OCI-LY1 (cell line): ENCODE measurements around the gene TCP11L2.
"Not testable (repeated sequence)": the region's sequence is repeated elsewhere in the genome, so short reads cannot be mapped to it uniquely, and the experiment has no call there.

ENCODE experiments used
- H2AFZ ChIP-seq: fragments of 200-600 bp; sonication (generic), shearing (Covaris generic); 2 replicates; pipeline ENCODE4 v1.6.0; 2014; ENCODE audit warnings: antibody characterized with exemption, mild to moderate bottlenecking, low read length
- H3F3A ChIP-seq: fragments of 200-600 bp; sonication (generic), shearing (Covaris generic); 2 replicates; pipeline ENCODE4 v1.6.0; 2014; ENCODE audit warnings: mild to moderate bottlenecking, antibody characterized with exemption, low read length, moderate library complexity; ENCODE audit not compliant: insufficient read depth
- H3K27ac ChIP-seq: fragments of 200-600 bp; sonication (generic); 2 replicates; pipeline ENCODE4 v1.5.1; 2014; ENCODE audit warnings: low read length, mixed run types, mild to moderate bottlenecking, low read depth; ENCODE audit not compliant: poor library complexity, severe bottlenecking
- H3K27me3 ChIP-seq: fragments of 200-600 bp; sonication (generic); 2 replicates; pipeline ENCODE4 v1.6.0; 2014; ENCODE audit warnings: antibody characterized with exemption, mild to moderate bottlenecking, low read length, moderate library complexity; ENCODE audit not compliant: insufficient read depth
- H3K36me3 ChIP-seq: fragments of 200-600 bp; sonication (generic); 2 replicates; pipeline ENCODE4 v1.6.1; 2014; ENCODE audit warnings: mild to moderate bottlenecking, antibody characterized with exemption, low read length, moderate library complexity, mixed read lengths; ENCODE audit not compliant: insufficient read depth
- H3K4me1 ChIP-seq: fragments of 200-600 bp; sonication (generic); 2 replicates; pipeline ENCODE4 v1.5.1; 2014; ENCODE audit warnings: mild to moderate bottlenecking, low read length, moderate library complexity; ENCODE audit not compliant: insufficient read depth, severe bottlenecking
- H3K4me2 ChIP-seq: fragments of 200-600 bp; sonication (generic), shearing (Covaris generic); 2 replicates; pipeline ENCODE4 v1.6.1; 2014; ENCODE audit warnings: low read length
- H3K4me3 ChIP-seq: fragments of 200-600 bp; sonication (generic); 2 replicates; pipeline ENCODE4 v1.5.1; 2014; ENCODE audit warnings: low read length, low read depth, mild to moderate bottlenecking, mixed read lengths; ENCODE audit not compliant: poor library complexity, severe bottlenecking
- H3K79me2 ChIP-seq: fragments of 200-600 bp; shearing (Covaris generic); 2 replicates; pipeline ENCODE4 v1.6.1; 2016; ENCODE audit warnings: mixed run types, low read length, mixed read lengths; ENCODE audit not compliant: insufficient read depth
- H3K9ac ChIP-seq: fragments of 200-600 bp; sonication (generic), shearing (Covaris generic); 2 replicates; pipeline ENCODE4 v1.6.1; 2014; ENCODE audit warnings: mild to moderate bottlenecking, low read length, mixed read lengths
- H3K9me2 ChIP-seq: fragments of 200-600 bp; sonication (generic), shearing (Covaris generic); 2 replicates; pipeline ENCODE4 v1.6.1; 2014; ENCODE audit warnings: low read depth, mild to moderate bottlenecking, low read length, mixed read lengths
- H3K9me3 ChIP-seq: fragments of 200-600 bp; shearing (Covaris generic); 2 replicates; pipeline ENCODE4 v1.6.1; 2014; ENCODE audit warnings: low read length, mixed read lengths
- H4K20me1 ChIP-seq: fragments of 200-600 bp; sonication (generic), shearing (Covaris generic); 2 replicates; pipeline ENCODE4 v1.6.0; 2016; ENCODE audit warnings: mild to moderate bottlenecking, low read length; ENCODE audit not compliant: insufficient read depth
- CTCF ChIP-seq: fragments of 200-600 bp; sonication (generic), shearing (Covaris generic); IDR thresholded peaks from 2 replicates; pipeline ENCODE4 v1.5.1; 2017; ENCODE audit warnings: mild to moderate bottlenecking, antibody characterized with exemption, low read length, moderate library complexity, mixed read lengths
- EZH2 ChIP-seq: fragments of 200-600 bp; sonication (generic), shearing (Covaris generic); IDR thresholded peaks from 2 replicates; pipeline ENCODE4 v1.8.0; 2017; ENCODE audit warnings: borderline replicate concordance, mixed run types, mild to moderate bottlenecking, antibody characterized with exemption, low read length, moderate library complexity, mixed read lengths

Gene TCP11L2

GRCh38 chr12:106285982-106286381 is 16.6 kb upstream of the TCP11L2 start:
- Histone ChIP-seq H3K79me2 (no peaks in the 10 kb centered on the region), H3K27me3 (no peaks in the 10 kb centered on the region), H3F3A (no peaks in the 10 kb centered on the region), H3K4me2 (peak overlapping the region; percentile 20; the same call in 1 of the 2 replicates), H3K4me1 (peaks cover 35% of the 10 kb centered on the region), H3K9me2 (no peaks in the 10 kb centered on the region), H3K36me3 (no peaks in the 10 kb centered on the region), H3K9ac (no peak overlapping the region), H2AFZ (no peak overlapping the region), H3K4me3 (no peak overlapping the region), H4K20me1 (no peaks in the 10 kb centered on the region), H3K27ac (no peak overlapping the region), H3K9me3 (no peaks in the 10 kb centered on the region)
- no peak for TF ChIP-seq EZH2
- no peak for TF ChIP-seq CTCF

- not testable (repeated sequence) for H3K4me3 ChIP-seq, H3K27ac ChIP-seq, H4K20me1 ChIP-seq, H3K9me2 ChIP-seq, H3K27me3 ChIP-seq, H3F3A ChIP-seq, H3K9ac ChIP-seq, H3K36me3 ChIP-seq, H2AFZ ChIP-seq, H3K4me2 ChIP-seq, H3K9me3 ChIP-seq, H3K79me2 ChIP-seq
- peaks cover 38% of the 10 kb centered on the region for H3K4me1 ChIP-seq
Measured at GRCh38 chr12:106286576-106287162, 15.9 kb upstream of the TCP11L2 start.

- Histone ChIP-seq H3K36me3 (no peaks in the 10 kb centered on the region), H3K4me3 (no peak overlapping the region), H3K27me3 (no peaks in the 10 kb centered on the region), H3K27ac (no peak overlapping the region), H3K9me3 (no peaks in the 10 kb centered on the region), H3K79me2 (no peaks in the 10 kb centered on the region), H2AFZ (no peak overlapping the region), H3F3A (no peaks in the 10 kb centered on the region), H3K9ac (no peak overlapping the region), H3K4me1 (peaks cover 41% of the 10 kb centered on the region), H3K4me2 (no peak overlapping the region), H3K9me2 (no peaks in the 10 kb centered on the region), H4K20me1 (no peaks in the 10 kb centered on the region)
- TF ChIP-seq EZH2 = no peak
- TF ChIP-seq CTCF = no peak
Measured at GRCh38 chr12:106287364-106287763, 15.2 kb upstream of the TCP11L2 start.

- H3K9ac ChIP-seq = no peak overlapping the region
- H3K27ac ChIP-seq = no peak overlapping the region
- H2AFZ ChIP-seq = no peak overlapping the region
- no peak overlapping the region for H3K4me2 ChIP-seq
- no peaks in the 10 kb centered on the region for H3K9me3 ChIP-seq
- H3F3A ChIP-seq = no peaks in the 10 kb centered on the region
- no peaks in the 10 kb centered on the region for H3K79me2 ChIP-seq
- H3K27me3 ChIP-seq = no peaks in the 10 kb centered on the region
- H3K4me1 ChIP-seq = peaks cover 48% of the 10 kb centered on the region
- H3K36me3 ChIP-seq = no peaks in the 10 kb centered on the region
- no peaks in the 10 kb centered on the region for H4K20me1 ChIP-seq
- no peak for TF ChIP-seq CTCF
- no peak for TF ChIP-seq EZH2
- no peaks in the 10 kb centered on the region for H3K9me2 ChIP-seq
- H3K4me3 ChIP-seq = no peak overlapping the region
Measured at GRCh38 chr12:106288101-106288493, 14.4 kb upstream of the TCP11L2 start.
